Middle frontal gyrus (tissue), 1 donor: ENCODE measurements around the gene RAD52.

Experiments
- DNase-seq: peaks from one replicate; pipeline ENCODE4 v3.0.0-alpha.2; 2015; ENCODE audit warnings: low spot score; ENCODE audit errors: extremely low spot score

RAD52 gene

GRCh38 chr12:870378-870777 lies 79.1 kb downstream of the RAD52 start:
- no peak for DNase-seq

- DNase-seq, result no peak
Observed at GRCh38 chr12:868722-869121, 80.8 kb downstream of the RAD52 start.

DNA sequence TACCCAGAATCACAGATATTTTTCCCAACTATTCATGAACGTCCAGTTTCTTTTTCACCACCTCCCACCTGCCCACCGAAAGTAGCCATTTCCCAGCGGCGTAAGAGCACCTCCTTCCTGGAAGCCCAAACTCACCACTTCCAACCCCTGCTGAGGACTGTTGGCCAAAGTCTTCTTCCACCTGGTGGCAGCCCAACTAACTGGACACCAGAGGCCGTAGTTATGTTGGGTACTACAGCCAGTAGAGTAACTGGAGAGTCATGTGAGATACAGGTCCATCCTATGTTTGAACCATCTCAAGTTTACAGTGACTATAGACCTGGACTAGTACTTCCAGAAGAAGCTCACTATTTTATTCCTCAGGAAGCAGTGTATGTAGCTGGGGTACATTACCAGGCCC lies 81.6 kb downstream of the RAD52 start:
- no peak for DNase-seq

DNA sequence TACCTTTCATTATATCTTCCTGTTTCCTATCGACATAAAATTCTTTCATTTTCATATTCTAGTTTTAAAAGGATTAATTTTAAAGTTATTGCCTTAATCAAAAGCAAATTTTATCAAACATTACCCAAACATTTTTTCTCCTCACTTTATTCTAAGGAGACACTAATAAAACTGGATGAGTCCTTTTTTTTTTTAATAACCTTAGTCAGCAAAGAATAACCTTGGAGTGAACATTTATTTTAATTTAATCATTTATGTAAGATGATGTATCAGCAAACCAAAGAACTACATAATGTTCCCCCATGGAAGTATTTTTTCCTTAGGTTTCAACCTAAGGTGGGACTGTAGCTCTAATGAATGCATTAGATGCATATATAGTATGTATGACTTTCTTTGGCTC lies 83.9 kb downstream of the RAD52 start:
- DNase-seq, result no peak

DNA sequence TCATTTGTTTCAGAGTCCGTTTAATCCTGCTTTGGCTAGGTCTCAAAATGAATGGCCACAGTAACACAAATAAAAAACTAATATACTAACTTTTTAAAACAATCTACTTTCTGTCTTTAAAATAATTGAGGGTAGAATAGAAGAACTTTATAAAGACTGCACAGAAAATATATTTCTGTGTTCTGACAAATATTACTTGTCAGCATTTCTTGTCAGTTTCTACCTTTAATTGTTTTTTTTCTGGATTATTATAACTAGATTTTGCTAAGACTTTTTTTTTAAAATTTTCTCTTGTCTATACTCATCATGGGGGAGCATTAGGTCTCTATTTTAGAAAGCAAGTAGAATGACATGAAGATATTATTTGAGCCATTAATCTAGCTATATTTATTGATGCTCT lies 86.2 kb downstream of the RAD52 start:
- DNase-seq, result no peak

DNA sequence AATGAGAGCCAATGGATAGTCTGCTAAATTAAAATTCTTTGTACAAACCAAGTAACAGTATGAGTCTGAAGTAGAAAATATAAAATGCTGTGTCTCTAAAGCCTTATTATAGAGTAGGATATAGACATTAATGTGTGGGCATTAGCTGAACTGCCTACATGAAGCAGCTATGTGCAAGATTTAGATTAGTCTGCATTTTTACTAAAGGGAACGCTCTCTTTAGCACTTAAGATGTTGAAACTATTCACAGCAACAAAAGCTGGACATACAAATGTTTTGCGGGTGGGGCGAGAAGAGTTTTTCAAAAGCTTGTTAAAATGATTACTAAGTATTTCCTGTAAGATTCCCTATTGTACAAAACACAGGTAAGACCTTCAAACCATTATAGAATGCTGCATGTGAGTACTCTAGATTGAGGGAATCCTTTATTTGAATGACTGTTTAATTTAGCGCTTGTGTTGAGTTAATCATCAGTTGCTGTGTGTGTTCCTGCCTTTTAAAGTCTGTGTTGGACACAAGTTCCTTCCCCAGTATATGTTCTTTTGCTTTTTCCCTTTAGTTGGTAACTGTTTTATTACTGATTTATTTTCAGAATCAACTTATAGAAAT lies 87.1 kb downstream of the RAD52 start:
- DNase-seq, result no peak
